Measurements from ENCODE around the gene RBFOX1.

RBFOX1 gene

DNA sequence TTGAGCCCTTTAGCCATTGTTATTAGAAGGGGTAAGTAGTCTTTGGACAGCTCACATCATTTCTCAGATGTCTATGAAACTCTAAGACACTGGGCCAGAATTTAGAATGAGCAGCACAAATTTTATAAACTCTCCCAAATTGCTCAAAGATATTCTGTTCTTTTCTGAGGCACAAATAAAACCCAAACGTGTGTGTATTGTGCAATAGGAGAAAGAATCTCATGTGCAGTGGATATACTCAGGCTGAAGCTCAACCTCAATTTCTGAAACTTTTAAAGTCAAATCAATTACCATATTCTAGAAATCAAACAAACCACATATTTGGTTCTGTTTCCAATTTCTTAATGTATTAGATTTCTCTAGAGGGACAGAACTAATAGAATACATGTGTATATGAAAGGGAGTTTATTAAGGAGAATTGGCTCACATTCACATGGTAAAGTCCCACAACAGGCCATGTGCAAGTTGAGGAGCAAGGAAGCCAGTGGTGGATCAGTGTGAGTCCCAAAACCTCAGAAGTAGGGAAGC lies 403.6 kb downstream of the RBFOX1 start:
- DNase-seq (ENCODE audit: low read depth, low spot score): no peak
- no peak overlapping the region for H3K27ac ChIP-seq

DNA sequence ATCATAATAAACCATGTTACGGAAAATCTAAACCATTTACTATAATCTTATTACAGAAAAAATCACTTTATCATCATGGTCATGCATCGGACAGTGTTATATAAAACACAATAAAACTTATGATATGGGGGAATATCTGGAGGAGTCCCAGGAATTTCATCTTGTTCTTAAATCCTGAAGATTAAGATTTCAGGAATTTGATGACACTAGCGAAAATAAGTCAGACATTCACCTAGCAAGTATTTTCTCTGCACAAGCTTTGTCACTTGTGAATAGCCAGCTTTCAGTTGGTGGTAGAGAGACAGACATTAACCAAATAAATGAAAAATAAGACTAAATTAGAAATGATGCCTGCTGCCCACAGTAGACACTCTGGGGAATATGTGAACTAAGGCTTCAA lies 410.0 kb downstream of the RBFOX1 start:
- DNase-seq (ENCODE audit: low read depth, low spot score): no peak
- no peak overlapping the region for H3K27ac ChIP-seq

DNA sequence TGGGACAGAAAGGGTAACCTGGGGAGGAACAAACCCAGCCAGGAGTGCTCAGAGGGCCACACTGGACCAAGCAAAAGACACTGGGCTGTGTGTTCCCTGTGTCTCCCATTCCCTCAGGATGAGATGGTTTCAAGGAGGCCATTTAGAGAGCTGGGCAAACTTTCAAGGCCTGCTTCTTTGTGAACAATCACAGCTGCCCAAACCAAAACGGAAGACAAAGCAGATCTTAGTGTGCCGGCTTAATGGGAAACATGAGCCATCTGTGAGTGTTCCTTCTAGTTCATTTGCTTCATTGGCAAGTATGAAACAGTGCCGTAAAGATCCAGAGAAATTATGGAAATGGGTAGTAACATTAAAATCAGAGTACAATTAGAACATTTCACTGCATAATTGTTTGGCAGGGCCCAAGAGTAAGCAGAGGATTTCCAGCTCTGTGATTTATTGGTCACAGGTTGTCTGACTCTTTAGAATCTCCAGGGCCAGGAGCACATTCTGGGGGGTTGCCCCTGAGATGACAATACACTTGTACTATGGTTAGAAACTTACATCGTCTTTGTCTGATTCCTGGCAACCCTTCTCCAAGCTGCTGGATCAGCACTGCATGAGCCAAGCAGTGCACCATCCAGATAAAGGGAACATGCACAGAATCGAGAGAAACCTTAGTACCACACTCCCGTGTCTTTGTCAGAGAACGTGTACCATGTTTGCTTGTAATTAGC lies 412.1 kb downstream of the RBFOX1 start:
- no peak overlapping the region for H3K27ac ChIP-seq
- DNase-seq (ENCODE audit: low read depth, low spot score): no peak

DNA sequence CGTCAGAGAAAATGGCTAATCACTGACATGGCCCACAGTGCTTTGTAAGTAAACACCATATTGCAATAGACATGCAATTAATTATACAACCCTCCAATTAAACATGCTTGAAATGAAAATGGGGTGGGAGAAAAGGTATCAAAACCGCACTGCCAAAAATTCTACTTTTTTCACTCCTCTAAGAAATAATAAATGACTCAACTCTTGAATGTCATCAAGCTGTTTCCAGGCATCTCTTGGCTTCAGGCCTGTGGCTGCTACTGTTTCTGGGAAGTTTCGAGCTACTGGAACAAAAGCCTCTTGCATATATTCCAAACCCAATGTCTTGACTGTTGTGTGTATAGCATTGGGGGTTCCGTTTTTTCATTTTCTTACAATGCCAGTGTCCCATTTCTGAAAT lies 412.6 kb downstream of the RBFOX1 start:
- H3K27ac ChIP-seq: no peak overlapping the region
- no peak for DNase-seq (ENCODE audit: low read depth, low spot score)

DNA sequence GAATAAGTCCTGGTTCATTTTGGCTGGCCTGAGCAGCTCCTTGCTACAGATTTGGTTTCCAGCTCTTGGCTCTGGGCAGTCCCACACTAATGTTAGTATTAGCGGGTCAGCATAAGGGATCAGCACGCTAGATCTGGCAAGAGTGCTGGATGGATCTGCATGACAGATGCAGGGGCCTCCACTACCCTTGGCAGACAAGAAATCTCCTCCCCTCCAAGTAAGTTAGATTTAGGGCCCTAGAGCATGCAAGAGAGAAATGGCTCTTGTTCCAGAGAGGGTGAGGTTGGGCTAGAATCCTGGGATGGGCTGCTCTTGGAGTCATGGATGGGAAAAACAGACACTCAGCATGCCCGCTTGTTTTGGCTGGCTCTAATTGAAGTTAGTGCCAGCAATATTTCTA lies 414.3 kb downstream of the RBFOX1 start:
- DNase-seq (ENCODE audit: low read depth, low spot score): no peak
- H3K27ac ChIP-seq: no peak overlapping the region

- no peak overlapping the region for H3K27ac ChIP-seq
- no peak for DNase-seq (ENCODE audit: low read depth, low spot score)
Observed at GRCh38 chr16:7748522-7748921, 415.9 kb downstream of the RBFOX1 start.

DNA sequence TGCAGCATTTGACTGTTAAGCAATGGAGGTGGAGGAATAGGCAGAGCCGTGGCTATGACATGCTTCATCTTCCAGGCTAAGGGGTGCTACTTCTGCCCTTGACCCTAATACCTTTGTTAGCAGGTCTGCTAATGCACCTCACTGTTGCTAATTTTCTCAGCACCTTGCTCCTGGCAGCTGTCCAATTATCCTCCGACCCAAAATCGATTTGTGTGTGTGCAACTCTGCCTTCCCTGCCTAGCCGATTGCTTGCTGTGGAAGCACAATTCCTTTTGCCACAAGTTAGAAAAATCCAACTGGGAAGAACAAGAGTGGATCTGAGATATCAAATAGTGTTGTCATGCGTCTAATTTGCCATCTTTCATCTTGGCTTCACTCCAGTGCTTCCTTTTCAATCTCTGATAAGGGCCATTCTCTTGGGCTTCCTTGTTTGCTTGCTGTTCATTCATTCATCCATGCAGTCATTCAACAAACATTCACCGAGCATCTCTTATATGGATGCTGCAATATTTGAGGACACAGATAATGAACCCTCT lies 422.8 kb downstream of the RBFOX1 start:
- H3K27ac ChIP-seq: no peak overlapping the region
- DNase-seq (ENCODE audit: low read depth, low spot score): no peak

Data from epithelial cell of prostate (primary cell).